ENCODE results near the gene PDE1A. TPM values are rescaled to one million over a fixed set of nuclear protein-coding genes. Genes with fewer than 3 reads are reported as not detected.

Gene PDE1A
- total RNA-seq, 3 donors from 2014 or later = not detected

- Mint-ChIP-seq H3K9me3 (no peaks in the 10 kb centered on the region), H3K4me1 (ENCODE audit: low read depth) (no peaks in the 10 kb centered on the region), H3K4me3 (no peak overlapping the region), H3K36me3 (ENCODE audit: insufficient read depth) (no peaks in the 10 kb centered on the region), H3K27me3 (ENCODE audit: low read depth) (peaks cover 2% of the 10 kb centered on the region)
- ATAC-seq (no peak), DNase-seq (no peak)
These were observed 177.9 kb downstream of the PDE1A start for GRCh38 chr2:182248898-182249297.

DNA sequence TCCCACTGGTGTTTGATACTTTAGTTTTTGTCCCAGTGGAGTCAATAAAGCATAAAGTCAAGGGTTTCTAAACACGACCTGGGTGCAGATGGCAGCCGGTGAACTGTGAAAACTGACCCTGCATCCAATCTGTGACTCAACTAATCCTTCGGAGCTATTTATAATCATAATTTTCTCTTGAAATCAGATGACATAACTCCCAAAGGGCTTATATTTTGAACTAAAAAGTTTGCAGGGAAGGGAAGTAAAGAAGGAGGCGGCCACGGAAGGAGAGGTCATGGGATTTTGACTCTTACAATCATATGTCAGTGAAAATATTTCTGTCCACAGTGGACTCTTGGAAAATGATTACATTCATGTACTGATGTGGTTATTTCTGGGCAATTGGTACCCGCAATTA, 178.5 kb downstream of the PDE1A start:
- DNase-seq = no peak
- H3K27me3 Mint-ChIP-seq (ENCODE audit: low read depth) = peaks cover 2% of the 10 kb centered on the region
- H3K36me3 Mint-ChIP-seq (ENCODE audit: insufficient read depth) = no peaks in the 10 kb centered on the region
- H3K9me3 Mint-ChIP-seq = no peaks in the 10 kb centered on the region
- no peaks in the 10 kb centered on the region for H3K4me1 Mint-ChIP-seq (ENCODE audit: low read depth)
- no peak overlapping the region for H3K4me3 Mint-ChIP-seq
- ATAC-seq = no peak

DNA sequence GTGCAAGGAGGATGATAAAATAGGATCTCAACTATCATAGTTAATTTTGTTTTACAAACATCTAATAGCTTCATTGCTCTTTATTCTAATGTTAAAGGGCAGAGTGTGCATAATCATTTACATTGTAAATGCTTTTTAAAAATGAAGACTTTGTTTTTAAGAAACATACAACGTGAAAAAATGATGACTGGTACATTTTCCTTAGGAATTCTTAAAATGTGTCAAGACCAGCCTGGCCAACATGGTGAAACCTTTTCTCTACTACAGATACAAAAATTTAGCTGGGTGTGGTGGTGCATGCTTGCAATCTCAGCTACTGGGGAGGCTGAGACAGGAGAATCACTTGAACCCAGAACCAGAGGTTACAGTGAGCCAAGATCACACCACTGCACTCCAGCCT, 179.0 kb downstream of the PDE1A start:
- no peaks in the 10 kb centered on the region for H3K4me1 Mint-ChIP-seq (ENCODE audit: low read depth)
- H3K27me3 Mint-ChIP-seq (ENCODE audit: low read depth) = peaks cover 2% of the 10 kb centered on the region
- H3K4me3 Mint-ChIP-seq = no peak overlapping the region
- ATAC-seq = no peak
- no peaks in the 10 kb centered on the region for H3K36me3 Mint-ChIP-seq (ENCODE audit: insufficient read depth)
- no peaks in the 10 kb centered on the region for H3K9me3 Mint-ChIP-seq
- DNase-seq = no peak

DNA sequence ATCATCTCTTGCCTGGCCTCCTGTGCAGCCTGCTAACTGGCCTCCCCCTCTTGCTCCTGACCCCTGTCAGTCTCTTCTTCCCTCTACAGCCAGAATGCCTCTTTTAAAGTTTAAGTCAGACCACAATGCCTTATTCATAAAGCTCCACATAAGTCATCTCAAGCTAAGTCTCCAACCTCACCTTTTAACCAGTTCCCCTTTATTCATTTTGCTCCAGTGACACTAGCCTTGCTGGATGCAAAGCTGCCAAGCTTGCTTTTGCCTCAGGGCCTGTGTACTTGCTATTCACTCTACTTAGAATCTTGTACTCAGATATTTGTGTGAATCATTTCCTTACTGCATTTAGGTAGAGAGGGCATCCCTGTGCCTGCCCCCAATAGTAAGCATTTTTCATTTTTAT, 180.9 kb downstream of the PDE1A start:
- Mint-ChIP-seq H3K9me3 (no peaks in the 10 kb centered on the region), H3K36me3 (ENCODE audit: insufficient read depth) (no peaks in the 10 kb centered on the region), H3K4me1 (ENCODE audit: low read depth) (peaks cover 2% of the 10 kb centered on the region), H3K27me3 (ENCODE audit: low read depth) (peaks cover 2% of the 10 kb centered on the region), H3K4me3 (no peak overlapping the region)
- ATAC-seq (no peak), DNase-seq (no peak)

DNA sequence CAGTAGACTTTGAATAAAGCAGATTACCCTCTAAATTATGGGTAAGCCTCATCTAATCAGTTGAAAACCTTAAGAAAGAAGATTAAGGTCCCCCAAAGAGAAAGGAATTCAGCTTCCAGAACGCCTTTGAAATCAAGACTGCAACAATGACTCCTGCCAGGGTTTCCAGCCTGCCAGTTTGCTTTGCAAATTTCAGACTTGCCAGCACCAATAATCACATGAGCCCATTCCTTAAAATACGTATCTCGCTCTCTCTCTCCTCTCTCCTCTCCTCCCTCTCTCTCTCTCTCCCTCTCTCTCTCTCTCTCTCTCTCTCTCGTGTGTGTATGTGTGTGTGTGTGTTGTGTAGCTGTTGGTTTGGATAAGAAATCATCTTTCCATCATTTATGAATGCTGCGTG, 184.2 kb downstream of the PDE1A start:
- Mint-ChIP-seq H3K27me3 (ENCODE audit: low read depth) (no peaks in the 10 kb centered on the region), H3K4me1 (ENCODE audit: low read depth) (peaks cover 4% of the 10 kb centered on the region), H3K4me3 (no peak overlapping the region), H3K36me3 (ENCODE audit: insufficient read depth) (no peaks in the 10 kb centered on the region), H3K9me3 (no peaks in the 10 kb centered on the region)
- DNase-seq (no peak), ATAC-seq (no peak)

DNA sequence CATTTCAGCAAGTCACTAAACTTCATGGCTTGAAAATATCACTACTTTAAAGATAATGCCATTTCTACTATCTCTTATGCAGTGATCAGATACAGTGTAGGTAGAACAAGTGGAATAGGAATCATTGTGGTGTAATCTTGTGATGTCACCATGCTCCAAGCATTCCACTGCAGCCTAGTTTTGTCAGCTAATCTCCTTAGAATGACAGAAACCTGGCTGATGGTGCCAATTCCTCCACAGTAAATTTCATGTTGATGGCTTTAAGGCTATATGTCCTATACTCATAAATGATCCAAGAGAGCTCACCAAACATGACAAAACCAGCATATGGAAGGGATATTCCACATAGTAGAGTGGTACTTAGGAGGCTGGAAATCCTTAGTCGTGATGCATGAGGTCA, 184.9 kb downstream of the PDE1A start:
- H3K4me1 Mint-ChIP-seq (ENCODE audit: low read depth) = peaks cover 4% of the 10 kb centered on the region
- no peaks in the 10 kb centered on the region for H3K9me3 Mint-ChIP-seq
- no peak overlapping the region for H3K4me3 Mint-ChIP-seq
- DNase-seq = no peak
- H3K27me3 Mint-ChIP-seq (ENCODE audit: low read depth) = no peaks in the 10 kb centered on the region
- H3K36me3 Mint-ChIP-seq (ENCODE audit: insufficient read depth) = no peaks in the 10 kb centered on the region
- no peak for ATAC-seq

DNA sequence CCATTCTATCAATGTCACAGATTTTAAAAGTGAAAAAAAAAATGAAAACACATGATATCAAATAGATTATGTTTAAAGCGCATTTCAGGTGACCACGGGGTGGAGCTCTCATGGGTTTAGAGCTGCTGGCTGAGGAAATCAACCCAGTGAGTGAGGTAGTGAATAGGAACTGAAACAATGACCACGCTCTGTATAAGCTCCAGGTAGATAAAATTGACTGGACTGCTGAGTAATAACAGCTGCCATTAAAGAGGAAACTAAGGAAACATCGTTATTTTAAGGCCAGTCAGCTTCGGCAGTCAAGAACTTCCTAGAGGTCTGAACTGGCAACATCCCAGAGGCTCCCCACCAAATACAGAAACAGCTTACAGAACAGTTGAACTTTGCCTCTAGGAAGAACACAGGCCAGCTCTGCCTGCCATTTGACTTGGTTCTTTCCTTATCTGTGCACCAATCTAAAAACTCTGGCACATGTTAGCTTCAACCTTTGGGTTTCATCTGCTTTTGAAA, 185.9 kb downstream of the PDE1A start:
- Mint-ChIP-seq H3K9me3 (no peaks in the 10 kb centered on the region), H3K27me3 (ENCODE audit: low read depth) (no peaks in the 10 kb centered on the region), H3K36me3 (ENCODE audit: insufficient read depth) (no peaks in the 10 kb centered on the region), H3K4me3 (no peak overlapping the region), H3K4me1 (ENCODE audit: low read depth) (peaks cover 4% of the 10 kb centered on the region)
- ATAC-seq (no peak), DNase-seq (no peak)

- ATAC-seq (no peak), DNase-seq (no peak)
- Mint-ChIP-seq H3K4me1 (ENCODE audit: low read depth) (no peaks in the 10 kb centered on the region), H3K4me3 (no peak overlapping the region), H3K36me3 (ENCODE audit: insufficient read depth) (no peaks in the 10 kb centered on the region), H3K27me3 (ENCODE audit: low read depth) (no peaks in the 10 kb centered on the region), H3K9me3 (no peaks in the 10 kb centered on the region)
These were observed 196.3 kb downstream of the PDE1A start for GRCh38 chr2:182230561-182230960.

DNA sequence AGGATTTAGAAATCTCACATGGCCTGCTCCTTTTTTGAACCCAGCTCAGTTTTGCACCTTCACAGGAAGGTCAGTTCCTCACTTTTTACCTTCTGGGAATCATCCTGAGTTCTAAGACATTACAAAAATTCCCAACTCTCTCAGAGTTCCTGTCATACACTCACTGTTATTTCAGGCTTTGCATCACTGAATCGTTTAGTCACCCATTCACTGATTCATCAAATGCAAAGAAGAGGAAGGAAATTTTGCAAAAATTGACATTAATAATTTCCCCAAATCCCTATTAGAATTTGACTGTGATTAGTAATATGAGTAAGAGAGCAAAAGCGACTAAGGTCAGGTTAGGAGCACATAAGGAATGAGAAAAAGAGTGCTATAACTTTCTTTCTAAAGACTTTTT, 197.5 kb downstream of the PDE1A start:
- ATAC-seq (no peak), DNase-seq (no peak)
- Mint-ChIP-seq H3K4me3 (no peak overlapping the region), H3K4me1 (ENCODE audit: low read depth) (no peaks in the 10 kb centered on the region), H3K27me3 (ENCODE audit: low read depth) (no peaks in the 10 kb centered on the region), H3K9me3 (no peaks in the 10 kb centered on the region), H3K36me3 (ENCODE audit: insufficient read depth) (no peaks in the 10 kb centered on the region)

DNA sequence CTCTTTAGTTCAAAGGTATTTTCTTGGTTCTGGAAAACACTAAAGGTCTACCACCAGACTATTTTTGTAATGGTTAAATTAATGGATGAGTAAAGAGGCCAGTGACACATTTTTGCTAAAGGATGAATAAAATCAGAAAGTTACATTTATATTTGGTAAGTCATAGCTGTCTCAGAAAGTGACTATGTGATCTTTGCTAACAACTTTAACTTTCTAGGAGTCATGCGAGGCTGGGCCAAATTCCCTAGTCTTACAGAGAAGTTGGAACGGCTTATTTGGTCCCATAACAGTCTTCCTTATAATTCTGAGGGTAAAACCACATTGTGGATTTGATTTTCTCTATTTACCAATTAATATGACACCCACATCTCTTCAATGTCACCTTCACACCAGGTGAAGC, 198.1 kb downstream of the PDE1A start:
- H3K27me3 Mint-ChIP-seq (ENCODE audit: low read depth) = no peaks in the 10 kb centered on the region
- H3K4me1 Mint-ChIP-seq (ENCODE audit: low read depth) = no peaks in the 10 kb centered on the region
- no peaks in the 10 kb centered on the region for H3K36me3 Mint-ChIP-seq (ENCODE audit: insufficient read depth)
- ATAC-seq = no peak
- DNase-seq = no peak
- H3K4me3 Mint-ChIP-seq = no peak overlapping the region
- H3K9me3 Mint-ChIP-seq = no peaks in the 10 kb centered on the region

GRCh38 chr2:182228073-182228473, 198.8 kb downstream of the PDE1A start:
- no peak for ATAC-seq
- H3K9me3 Mint-ChIP-seq = no peaks in the 10 kb centered on the region
- H3K27me3 Mint-ChIP-seq (ENCODE audit: low read depth) = no peaks in the 10 kb centered on the region
- no peak overlapping the region for H3K4me3 Mint-ChIP-seq
- H3K36me3 Mint-ChIP-seq (ENCODE audit: insufficient read depth) = no peaks in the 10 kb centered on the region
- DNase-seq = no peak
- no peaks in the 10 kb centered on the region for H3K4me1 Mint-ChIP-seq (ENCODE audit: low read depth)

- H3K27me3 Mint-ChIP-seq (ENCODE audit: low read depth) = no peaks in the 10 kb centered on the region
- ATAC-seq = no peak
- H3K4me3 Mint-ChIP-seq = no peak overlapping the region
- no peaks in the 10 kb centered on the region for H3K9me3 Mint-ChIP-seq
- H3K4me1 Mint-ChIP-seq (ENCODE audit: low read depth) = no peaks in the 10 kb centered on the region
- no peak for DNase-seq
- H3K36me3 Mint-ChIP-seq (ENCODE audit: insufficient read depth) = no peaks in the 10 kb centered on the region
These were observed 200.0 kb downstream of the PDE1A start for GRCh38 chr2:182226807-182227206.

DNA sequence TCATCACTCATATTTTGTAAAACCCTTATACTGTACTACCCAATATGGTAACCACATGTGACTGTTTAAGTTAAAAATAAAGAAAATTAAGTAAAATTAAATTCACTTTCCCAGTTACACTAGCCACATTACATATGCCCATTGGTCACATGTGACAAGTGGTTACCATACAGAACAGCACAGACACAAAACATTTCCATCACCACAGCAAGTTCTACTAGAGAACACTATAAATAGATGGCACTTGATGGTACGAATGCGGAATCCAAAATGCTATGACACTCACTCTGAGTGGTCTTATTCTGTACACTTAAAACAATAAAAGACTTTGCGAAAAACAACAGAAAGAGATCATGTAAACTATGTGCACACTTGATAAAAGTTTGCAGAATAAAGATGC, 202.2 kb downstream of the PDE1A start:
- ATAC-seq = no peak
- H3K9me3 Mint-ChIP-seq = no peaks in the 10 kb centered on the region
- H3K36me3 Mint-ChIP-seq (ENCODE audit: insufficient read depth) = no peaks in the 10 kb centered on the region
- no peaks in the 10 kb centered on the region for H3K27me3 Mint-ChIP-seq (ENCODE audit: low read depth)
- no peak overlapping the region for H3K4me3 Mint-ChIP-seq
- H3K4me1 Mint-ChIP-seq (ENCODE audit: low read depth) = no peaks in the 10 kb centered on the region
- no peak for DNase-seq

- no peak for DNase-seq
- H3K9me3 Mint-ChIP-seq = no peaks in the 10 kb centered on the region
- no peaks in the 10 kb centered on the region for H3K36me3 Mint-ChIP-seq (ENCODE audit: insufficient read depth)
- ATAC-seq = no peak
- no peak overlapping the region for H3K4me3 Mint-ChIP-seq
- H3K4me1 Mint-ChIP-seq (ENCODE audit: low read depth) = no peaks in the 10 kb centered on the region
- no peaks in the 10 kb centered on the region for H3K27me3 Mint-ChIP-seq (ENCODE audit: low read depth)
These were observed 205.8 kb downstream of the PDE1A start for GRCh38 chr2:182220998-182221397.

- Mint-ChIP-seq H3K27me3 (ENCODE audit: low read depth) (no peaks in the 10 kb centered on the region), H3K4me3 (no peak overlapping the region), H3K4me1 (ENCODE audit: low read depth) (no peaks in the 10 kb centered on the region), H3K9me3 (no peaks in the 10 kb centered on the region), H3K36me3 (ENCODE audit: insufficient read depth) (no peaks in the 10 kb centered on the region)
- no peak for ATAC-seq
- DNase-seq = no peak
These were observed 206.5 kb downstream of the PDE1A start for GRCh38 chr2:182220335-182220734.

DNA sequence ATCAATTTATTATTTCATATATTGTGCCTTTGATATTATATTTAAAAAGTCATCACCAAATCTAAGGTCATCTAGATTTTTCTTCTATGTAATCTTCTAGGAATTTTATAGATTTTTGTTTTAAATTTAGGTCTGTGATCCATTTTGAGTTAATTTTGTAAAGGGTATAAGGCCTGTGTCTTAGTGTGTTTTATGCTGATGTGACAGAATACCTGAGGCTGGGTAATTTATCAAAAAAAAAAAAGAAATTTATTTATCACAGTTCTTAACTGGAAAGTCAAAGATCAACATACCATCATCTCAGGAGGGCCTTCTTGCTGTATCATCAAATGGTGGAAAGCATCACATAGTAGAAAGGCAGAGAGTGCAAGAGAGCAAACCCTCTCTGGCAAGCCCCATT, 216.2 kb downstream of the PDE1A start:
- Mint-ChIP-seq H3K9me3 (no peaks in the 10 kb centered on the region), H3K27me3 (ENCODE audit: low read depth) (no peaks in the 10 kb centered on the region), H3K4me1 (ENCODE audit: low read depth) (no peaks in the 10 kb centered on the region), H3K4me3 (no peak overlapping the region), H3K36me3 (ENCODE audit: insufficient read depth) (no peaks in the 10 kb centered on the region)
- DNase-seq (no peak), ATAC-seq (no peak)

Measured in activated T-cell treated with anti-CD3 and anti-CD28 coated beads, Interleukin-2, amount 50 U/mL, for 4 hours (primary cell).